Measurements from ENCODE around the gene COX4I1. TPM values are rescaled to one million over a fixed set of nuclear protein-coding genes. Genes with fewer than 3 reads are reported as not detected.

Gene COX4I1
- total RNA-seq, 4 donors from 2014 or later = 516 to 726 (median 632) TPM

DNA sequence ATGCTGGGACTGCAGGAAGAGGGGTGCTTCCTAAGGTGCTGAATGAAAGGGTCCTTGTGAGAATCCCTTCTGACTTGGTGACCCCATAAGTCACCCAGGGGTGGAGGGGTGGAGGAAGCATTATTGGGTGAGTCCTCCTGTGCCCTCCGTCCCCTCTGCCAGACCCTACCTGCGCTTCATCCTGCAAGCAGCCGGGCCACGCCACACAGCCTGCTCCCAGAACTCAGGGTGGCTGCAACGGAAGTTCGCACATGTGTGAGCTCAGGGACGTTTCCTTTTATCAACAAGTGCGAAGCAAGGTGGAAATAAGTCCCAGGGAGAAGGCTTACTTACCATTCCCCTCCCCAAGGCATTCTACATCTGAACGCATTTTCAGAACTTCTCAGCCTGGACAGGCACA is 40.9 kb downstream of the COX4I1 start:
- Histone ChIP-seq H3K9me3 (no peaks in the 10 kb centered on the region), H3K27me3 (no peaks in the 10 kb centered on the region), H3K4me3 (replicated peaks in 1 of 3) (no peak overlapping the region), H3K27ac (no peak overlapping the region), H3K36me3 (no peaks in the 10 kb centered on the region), H3K4me1 (no peaks in the 10 kb centered on the region)
- WGBS, 2 donors = 89 to 92% methylated on average over 9 of the region's 9 CpGs
- DNase-seq = no peak
- intact Hi-C loops (cut with DNase I) = no loop called here
- TF ChIP-seq POLR2A (IDR thresholded peaks at IDR 0.05) = no peak
- TF ChIP-seq, protein P1, sequence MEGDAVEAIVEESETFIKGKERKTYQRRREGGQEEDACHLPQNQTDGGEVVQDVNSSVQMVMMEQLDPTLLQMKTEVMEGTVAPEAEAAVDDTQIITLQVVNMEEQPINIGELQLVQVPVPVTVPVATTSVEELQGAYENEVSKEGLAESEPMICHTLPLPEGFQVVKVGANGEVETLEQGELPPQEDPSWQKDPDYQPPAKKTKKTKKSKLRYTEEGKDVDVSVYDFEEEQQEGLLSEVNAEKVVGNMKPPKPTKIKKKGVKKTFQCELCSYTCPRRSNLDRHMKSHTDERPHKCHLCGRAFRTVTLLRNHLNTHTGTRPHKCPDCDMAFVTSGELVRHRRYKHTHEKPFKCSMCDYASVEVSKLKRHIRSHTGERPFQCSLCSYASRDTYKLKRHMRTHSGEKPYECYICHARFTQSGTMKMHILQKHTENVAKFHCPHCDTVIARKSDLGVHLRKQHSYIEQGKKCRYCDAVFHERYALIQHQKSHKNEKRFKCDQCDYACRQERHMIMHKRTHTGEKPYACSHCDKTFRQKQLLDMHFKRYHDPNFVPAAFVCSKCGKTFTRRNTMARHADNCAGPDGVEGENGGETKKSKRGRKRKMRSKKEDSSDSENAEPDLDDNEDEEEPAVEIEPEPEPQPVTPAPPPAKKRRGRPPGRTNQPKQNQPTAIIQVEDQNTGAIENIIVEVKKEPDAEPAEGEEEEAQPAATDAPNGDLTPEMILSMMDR (IDR thresholded peaks at IDR 0.05) = no peak

DNA sequence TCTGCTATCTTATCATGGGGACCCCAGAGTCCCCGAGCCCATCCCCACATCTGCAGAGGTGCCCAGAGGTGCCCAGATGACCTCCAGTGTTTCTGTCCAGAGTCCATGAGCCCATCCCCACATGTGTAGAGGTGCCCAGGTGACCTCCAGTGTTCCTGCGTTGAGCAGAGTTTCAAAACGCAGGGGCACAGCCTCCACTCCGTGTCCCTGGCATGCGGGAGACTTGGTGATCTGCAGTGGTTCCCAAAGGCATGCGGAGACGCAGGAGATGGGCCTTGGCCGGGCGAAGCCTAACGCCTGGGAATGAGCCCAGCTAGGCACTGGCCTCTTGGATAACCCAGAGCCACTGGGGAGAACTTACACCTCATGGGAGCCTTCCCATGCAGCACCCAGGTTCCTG is 41.3 kb downstream of the COX4I1 start:
- TF ChIP-seq, protein P1 (IDR thresholded peaks at IDR 0.05) = no peak
- TF ChIP-seq POLR2A (IDR thresholded peaks at IDR 0.05) = no peak
- WGBS, 2 donors = 88 to 91% methylated on average over 3 to 9 of the region's 10 CpGs
- H3K4me3 ChIP-seq (replicated peaks in 1 of 3) = no peak overlapping the region
- intact Hi-C loops (cut with DNase I) = no loop called here
- no peaks in the 10 kb centered on the region for H3K4me1 ChIP-seq
- no peaks in the 10 kb centered on the region for H3K27me3 ChIP-seq
- H3K9me3 ChIP-seq = no peaks in the 10 kb centered on the region
- DNase-seq = no peak
- H3K27ac ChIP-seq = no peak overlapping the region
- no peaks in the 10 kb centered on the region for H3K36me3 ChIP-seq

DNA sequence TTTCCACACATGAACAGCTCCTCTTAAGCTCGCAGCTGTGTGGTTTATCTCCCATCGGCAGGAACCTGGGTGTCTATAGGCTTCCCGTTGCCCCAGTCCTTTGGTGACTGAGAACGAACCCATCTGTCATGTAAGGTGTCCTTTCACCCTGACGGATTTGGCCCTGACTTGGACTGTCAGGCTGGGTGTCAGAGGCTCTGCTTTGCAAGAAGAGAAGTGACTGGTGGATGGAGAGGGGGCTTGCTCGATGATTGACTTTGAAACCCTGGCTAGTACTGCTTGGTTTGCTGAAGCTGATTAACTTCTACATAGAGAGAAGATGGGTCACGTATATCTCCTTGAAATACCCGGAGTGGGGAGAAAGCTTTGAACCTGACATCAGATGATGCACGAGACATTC is 42.9 kb downstream of the COX4I1 start:
- H3K4me1 ChIP-seq = no peaks in the 10 kb centered on the region
- WGBS, 2 donors = 87 to 92% methylated on average over 9 of the region's 9 CpGs
- intact Hi-C loops (cut with DNase I) = no loop called here
- TF ChIP-seq POLR2A (IDR thresholded peaks at IDR 0.05) = no peak
- TF ChIP-seq, protein P1 (IDR thresholded peaks at IDR 0.05) = no peak
- no peaks in the 10 kb centered on the region for H3K27me3 ChIP-seq
- H3K4me3 ChIP-seq (replicated peaks in 1 of 3) = no peak overlapping the region
- H3K27ac ChIP-seq = no peak overlapping the region
- H3K36me3 ChIP-seq = no peaks in the 10 kb centered on the region
- DNase-seq = no peak
- no peaks in the 10 kb centered on the region for H3K9me3 ChIP-seq

DNA sequence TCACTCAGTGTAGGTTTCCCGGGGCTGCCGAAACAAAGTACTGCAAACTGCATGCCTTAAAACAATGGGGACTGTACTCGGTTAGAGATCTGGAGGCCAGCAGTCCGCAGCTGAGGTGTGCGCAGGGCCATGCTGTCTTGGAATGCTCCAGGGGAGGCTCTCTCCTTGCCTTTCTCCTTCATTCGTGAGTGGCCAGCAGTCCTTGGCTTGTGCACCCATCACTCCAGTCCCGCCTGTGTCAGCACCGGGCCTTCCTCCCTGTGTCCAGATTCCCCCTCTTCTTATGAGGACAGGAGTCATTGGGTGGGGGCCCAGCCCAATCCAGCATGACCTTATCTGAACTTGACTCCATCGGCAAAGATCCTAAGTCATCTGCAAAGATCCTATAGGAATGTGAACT is 43.4 kb downstream of the COX4I1 start:
- 93 to 97% methylated on average over 9 of the region's 9 CpGs for WGBS, 2 donors
- no peak for DNase-seq
- H3K9me3 ChIP-seq = no peaks in the 10 kb centered on the region
- H3K4me3 ChIP-seq (replicated peaks in 1 of 3) = no peak overlapping the region
- intact Hi-C loops (cut with DNase I) = no loop called here
- H3K36me3 ChIP-seq = no peaks in the 10 kb centered on the region
- H3K4me1 ChIP-seq = no peaks in the 10 kb centered on the region
- no peak for TF ChIP-seq POLR2A (IDR thresholded peaks at IDR 0.05)
- TF ChIP-seq, protein P1 (IDR thresholded peaks at IDR 0.05) = no peak
- no peak overlapping the region for H3K27ac ChIP-seq
- H3K27me3 ChIP-seq = no peaks in the 10 kb centered on the region

DNA sequence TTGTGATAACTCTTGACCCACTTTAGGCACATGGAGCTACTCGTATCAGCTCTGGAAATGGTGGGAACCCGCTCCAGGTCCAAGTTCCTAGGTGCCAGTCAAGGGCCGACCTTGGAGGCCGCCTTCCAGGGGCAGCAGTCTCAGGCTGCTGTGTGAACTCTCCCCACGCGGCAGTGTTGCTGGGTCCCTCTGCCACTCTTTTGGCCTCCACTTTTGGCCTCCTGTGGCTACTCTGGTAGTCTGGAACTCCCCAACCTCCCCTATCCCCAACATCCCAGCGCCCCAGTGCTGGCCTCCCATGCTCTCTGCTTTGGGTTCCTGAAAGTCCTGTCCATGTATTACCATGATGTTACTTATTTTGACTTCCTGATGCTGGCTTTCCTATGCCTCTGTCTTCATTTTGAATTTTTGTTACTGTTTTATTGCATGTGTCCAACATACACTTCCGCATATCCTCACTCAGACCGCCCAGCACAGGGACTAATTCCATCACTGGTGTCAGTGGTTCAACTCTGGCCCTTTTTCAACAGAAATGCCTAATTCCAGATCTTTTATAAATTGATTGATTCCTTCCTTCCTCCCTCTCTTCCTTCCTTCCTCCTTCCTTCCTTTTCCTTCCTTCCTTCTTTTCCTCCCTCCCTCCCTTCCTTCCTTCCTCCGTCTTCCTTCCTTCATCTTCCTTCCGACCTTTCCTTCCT is 44.1 kb downstream of the COX4I1 start:
- DNase-seq = no peak
- no peaks in the 10 kb centered on the region for H3K9me3 ChIP-seq
- no peak overlapping the region for H3K27ac ChIP-seq
- H3K27me3 ChIP-seq = no peaks in the 10 kb centered on the region
- TF ChIP-seq, protein P1 (IDR thresholded peaks at IDR 0.05) = no peak
- TF ChIP-seq POLR2A (IDR thresholded peaks at IDR 0.05) = no peak
- H3K4me3 ChIP-seq (replicated peaks in 1 of 3) = no peak overlapping the region
- H3K4me1 ChIP-seq = no peaks in the 10 kb centered on the region
- intact Hi-C loops (cut with DNase I) = no loop called here
- no peaks in the 10 kb centered on the region for H3K36me3 ChIP-seq
- WGBS, 2 donors = 92 to 96% methylated on average over 11 of the region's 11 CpGs

Data from thyroid gland (tissue), 4 donors.